Ovary (tissue), 3 donors: ENCODE measurements around the gene FGF5.

Experiments
- EP300 ChIP-seq: sonication (generic); formaldehyde crosslinking; IDR thresholded peaks from one replicate; pipeline ENCODE4 v1.6.1; 2017; ENCODE audit warnings: antibody characterized with exemption
- POLR2A ChIP-seq: fragments of 450-650 bp; IDR thresholded peaks from one replicate; pipeline ENCODE4 v1.6.1; 2017; ENCODE audit warnings: antibody characterized with exemption, mild to moderate bottlenecking, moderate library complexity
- TF ChIP-seq, protein P1 (sequence below), 3 donors: fragments of 450-650 bp in 2 of 3; fragments of 200-600 bp in 1 of 3; IDR thresholded peaks; one replicate each; pipeline versions ENCODE4 v1.5.1 to v1.8.0; 2016 to 2022; ENCODE audit warnings: antibody characterized with exemption in 3 of 3, mild to moderate bottlenecking in 1 of 3
- donor health status: DM: no; HTN: no; CAD: no.

DNA sequence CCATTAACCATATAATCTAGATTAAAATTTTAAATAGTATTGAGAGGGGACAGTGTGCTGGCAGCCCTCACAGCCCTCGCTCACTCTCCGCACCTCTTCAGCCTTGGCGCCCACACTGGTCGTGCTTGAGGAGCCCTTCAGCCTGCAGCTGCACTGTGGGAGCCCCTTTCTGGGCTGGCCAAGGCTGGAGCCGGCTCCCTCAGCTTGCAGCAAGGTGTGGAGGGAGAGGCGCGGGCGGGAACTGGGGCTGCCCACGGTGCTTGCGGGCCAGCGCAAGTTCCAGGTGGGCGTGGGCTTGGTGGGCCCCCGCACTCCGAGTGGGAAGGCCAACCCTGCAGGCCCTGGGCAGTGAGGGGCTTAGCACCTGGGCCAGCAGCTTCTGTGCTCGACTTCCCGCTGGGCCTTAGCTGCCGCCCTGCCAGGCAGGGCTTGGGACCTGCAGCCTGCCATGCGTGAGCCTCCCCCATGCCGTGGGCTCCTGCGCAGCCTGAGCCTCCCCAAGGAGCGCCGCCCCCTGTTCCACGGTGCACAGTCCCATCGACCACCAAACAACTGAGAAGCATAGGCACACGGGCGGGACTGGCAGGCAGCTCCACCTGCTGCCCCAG lies 36.3 kb downstream of the FGF5 start:
- no peak for TF ChIP-seq POLR2A
- TF ChIP-seq, protein P1, sequence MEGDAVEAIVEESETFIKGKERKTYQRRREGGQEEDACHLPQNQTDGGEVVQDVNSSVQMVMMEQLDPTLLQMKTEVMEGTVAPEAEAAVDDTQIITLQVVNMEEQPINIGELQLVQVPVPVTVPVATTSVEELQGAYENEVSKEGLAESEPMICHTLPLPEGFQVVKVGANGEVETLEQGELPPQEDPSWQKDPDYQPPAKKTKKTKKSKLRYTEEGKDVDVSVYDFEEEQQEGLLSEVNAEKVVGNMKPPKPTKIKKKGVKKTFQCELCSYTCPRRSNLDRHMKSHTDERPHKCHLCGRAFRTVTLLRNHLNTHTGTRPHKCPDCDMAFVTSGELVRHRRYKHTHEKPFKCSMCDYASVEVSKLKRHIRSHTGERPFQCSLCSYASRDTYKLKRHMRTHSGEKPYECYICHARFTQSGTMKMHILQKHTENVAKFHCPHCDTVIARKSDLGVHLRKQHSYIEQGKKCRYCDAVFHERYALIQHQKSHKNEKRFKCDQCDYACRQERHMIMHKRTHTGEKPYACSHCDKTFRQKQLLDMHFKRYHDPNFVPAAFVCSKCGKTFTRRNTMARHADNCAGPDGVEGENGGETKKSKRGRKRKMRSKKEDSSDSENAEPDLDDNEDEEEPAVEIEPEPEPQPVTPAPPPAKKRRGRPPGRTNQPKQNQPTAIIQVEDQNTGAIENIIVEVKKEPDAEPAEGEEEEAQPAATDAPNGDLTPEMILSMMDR (IDR thresholded peaks at IDR 0.05) = no peak
- no peak for TF ChIP-seq EP300
